Measurements from ENCODE around the gene SPTAN1.
"Not testable (repeated sequence)": the region's sequence is repeated elsewhere in the genome, so short reads cannot be mapped to it uniquely, and the experiment has no call there.

The SPTAN1 gene

GRCh38 chr9:128552153-128552743 is at the start of gene SPTAN1:
SPTAN1 (plus strand) TSS chr9:128552587; CDS start chr9:128566741, 14,154 bp downstream.
- DNase-seq (ENCODE audit: low spot score), result peak; percentile 92

GRCh38 chr9:128503415-128503825 is 49.0 kb upstream of the SPTAN1 start:
- not testable (repeated sequence) for DNase-seq (ENCODE audit: low spot score)

DNA sequence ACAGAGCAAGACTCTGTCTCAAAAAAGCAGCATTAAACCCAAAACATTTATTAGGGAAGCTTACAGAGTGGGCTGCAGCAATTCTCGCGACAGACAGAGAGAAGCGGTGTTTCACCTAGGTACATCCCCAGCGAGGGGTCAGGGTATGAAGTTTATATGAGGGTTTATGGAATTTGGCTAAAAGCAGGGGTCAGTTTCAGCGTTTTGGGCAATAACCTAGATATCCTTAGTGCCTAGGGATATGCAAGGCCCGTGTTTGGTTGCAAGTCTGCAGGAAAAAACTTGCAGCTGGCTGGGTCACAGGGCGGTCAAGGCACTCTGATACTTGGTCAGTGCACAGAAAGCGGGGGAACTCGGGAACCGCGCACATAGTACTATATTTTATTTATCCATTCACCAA is 48.5 kb upstream of the SPTAN1 start:
- DNase-seq (ENCODE audit: low spot score), result no peak

GRCh38 chr9:128504485-128505413 is 47.6 kb upstream of the SPTAN1 start, which contains the start of gene GLE1:
GLE1 (plus strand) TSS chr9:128504719; CDS start chr9:128504806, 87 bp downstream.
- DNase-seq (ENCODE audit: low spot score), result peak; percentile 96

- no peak for DNase-seq (ENCODE audit: low spot score)
These were observed 47.0 kb upstream of the SPTAN1 start for GRCh38 chr9:128505414-128505765.

DNA sequence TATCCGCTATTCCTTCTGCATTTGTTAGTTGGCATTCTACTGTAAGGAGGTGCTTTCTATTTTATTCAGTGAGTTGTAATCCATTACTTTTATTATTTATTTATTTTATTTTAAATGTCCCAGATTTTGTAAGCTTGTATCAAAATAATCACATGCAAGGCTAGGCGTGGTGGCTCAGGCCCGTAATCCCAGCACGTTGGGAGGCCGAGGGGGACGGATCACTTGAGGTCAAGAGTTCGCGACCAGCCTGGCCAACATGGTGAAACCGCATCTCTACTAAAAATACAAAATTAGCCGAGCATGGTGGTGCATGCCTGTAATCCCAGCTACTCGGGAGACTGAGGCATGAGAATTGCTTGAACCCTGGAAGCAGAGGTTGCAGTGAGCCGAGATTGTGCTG is 46.5 kb upstream of the SPTAN1 start:
- not testable (repeated sequence) for DNase-seq (ENCODE audit: low spot score)

DNA sequence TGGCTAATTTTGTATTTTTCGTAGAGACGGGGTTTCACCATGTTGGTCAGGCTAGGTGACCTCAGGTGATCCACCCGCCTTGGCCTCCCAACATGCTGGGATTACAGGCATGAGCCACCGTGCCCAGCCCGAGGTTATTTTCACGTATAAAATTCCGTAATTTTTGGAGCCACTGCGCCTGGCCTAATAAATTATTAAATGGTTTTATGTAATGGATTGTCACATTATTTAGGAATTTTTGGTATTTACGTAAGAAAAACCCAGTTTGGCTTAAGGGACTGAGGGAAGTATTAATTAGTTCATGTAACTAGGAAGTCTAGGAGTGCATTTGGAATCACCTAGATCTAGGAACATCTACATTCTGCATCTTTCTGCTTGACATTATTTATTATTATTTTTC is 39.6 kb upstream of the SPTAN1 start:
- no peak for DNase-seq (ENCODE audit: low spot score)

GRCh38 chr9:128521956-128522355 is 30.4 kb upstream of the SPTAN1 start:
- DNase-seq (ENCODE audit: low spot score), result no peak

GRCh38 chr9:128523199-128523925 is 29.0 kb upstream of the SPTAN1 start:
- peak; percentile 71 for DNase-seq (ENCODE audit: low spot score)

DNA sequence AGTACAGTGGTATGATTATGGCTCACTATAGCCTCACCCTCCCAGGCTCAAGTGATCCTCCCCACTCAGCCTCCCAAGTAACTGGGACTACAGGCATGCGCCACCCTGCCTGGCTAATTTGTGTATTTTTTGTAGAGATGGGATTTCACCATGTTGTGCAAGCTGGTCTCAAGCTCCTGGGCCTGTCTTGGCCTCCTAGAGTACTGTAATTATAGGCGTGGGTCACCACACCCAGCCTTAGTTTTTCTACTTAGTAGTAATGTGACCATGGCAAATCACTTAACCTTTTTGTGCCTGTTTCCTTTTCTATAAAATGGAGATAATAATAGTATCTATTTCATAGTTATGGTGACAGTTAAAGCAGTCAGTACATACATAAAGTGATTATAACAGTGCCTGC is 25.7 kb upstream of the SPTAN1 start:
- DNase-seq (ENCODE audit: low spot score), result no peak

DNA sequence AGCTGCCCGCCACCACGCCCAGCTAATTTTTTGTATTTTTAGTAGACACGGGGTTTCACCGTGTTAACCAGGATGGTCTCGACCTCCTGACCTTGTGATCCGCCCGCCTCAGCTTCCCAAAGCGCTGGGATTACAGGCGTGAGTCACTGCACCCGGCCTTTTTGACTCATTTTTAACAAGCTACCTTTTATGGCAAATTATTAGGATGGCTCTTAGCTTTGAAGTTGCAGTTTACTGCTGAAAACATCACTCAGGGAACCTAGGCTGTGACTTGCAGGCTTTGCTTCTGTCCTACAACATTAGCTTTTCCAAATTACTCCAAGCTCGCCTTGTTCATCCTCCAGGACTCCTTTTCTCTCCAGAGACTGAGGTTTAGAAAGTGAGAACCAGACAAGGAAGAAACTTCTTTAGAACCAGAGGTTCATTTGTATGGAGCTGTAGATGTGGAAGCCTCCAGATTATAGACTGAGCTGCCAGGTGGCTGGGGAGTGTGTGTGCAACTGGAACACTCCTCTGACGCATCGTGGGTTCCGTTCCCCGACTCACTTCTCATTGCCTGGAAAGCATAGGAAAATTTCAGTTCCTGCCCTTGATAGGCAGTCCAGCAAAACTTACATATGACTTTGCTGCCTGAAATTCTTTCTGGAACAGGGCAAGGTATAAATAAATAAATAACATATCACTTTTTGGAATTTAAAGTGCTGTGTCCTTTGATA is 23.8 kb upstream of the SPTAN1 start:
- no peak for DNase-seq (ENCODE audit: low spot score)

DNA sequence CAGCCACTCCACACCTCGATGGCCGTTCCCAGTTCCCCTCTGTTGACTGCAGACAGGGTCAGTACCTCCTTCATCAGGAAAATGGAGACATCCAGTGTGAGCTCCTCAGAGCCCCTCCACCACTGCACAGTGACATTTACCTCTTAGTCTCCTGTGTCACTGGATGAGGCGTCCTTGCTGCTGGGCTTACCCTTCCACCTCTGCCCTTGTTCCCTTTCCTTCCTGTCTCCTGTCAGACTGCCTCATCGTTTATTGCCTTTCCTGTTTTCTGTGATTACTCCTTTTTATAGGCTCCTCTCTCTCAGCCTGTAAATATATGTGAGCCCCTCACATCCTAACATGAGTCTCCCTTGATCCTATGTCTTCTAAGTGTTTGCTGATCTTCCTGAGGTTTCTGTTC is 23.2 kb upstream of the SPTAN1 start:
- no peak for DNase-seq (ENCODE audit: low spot score)

DNA sequence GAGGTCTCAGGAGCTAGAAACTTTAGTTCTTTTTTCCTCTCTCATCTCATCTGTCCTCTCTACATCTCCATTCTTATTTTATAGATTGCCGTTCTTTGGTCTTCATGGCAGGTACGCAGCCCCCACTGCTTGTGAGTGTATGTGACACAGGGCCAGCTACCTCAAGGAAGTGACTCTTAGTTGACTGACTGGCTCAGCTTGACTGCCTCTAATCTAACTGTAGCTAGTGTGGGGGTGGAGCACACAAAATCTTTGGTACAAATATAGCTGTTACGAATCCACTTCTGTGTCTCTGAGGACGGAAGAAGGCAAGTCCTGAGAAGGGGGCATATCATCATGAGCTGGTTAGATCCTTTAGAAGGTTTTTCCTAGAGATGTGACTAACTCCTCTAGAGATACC is 19.8 kb upstream of the SPTAN1 start:
- DNase-seq (ENCODE audit: low spot score), result no peak

- DNase-seq (ENCODE audit: low spot score), result no peak
These were observed 11.6 kb upstream of the SPTAN1 start for GRCh38 chr9:128540634-128541360.

DNA sequence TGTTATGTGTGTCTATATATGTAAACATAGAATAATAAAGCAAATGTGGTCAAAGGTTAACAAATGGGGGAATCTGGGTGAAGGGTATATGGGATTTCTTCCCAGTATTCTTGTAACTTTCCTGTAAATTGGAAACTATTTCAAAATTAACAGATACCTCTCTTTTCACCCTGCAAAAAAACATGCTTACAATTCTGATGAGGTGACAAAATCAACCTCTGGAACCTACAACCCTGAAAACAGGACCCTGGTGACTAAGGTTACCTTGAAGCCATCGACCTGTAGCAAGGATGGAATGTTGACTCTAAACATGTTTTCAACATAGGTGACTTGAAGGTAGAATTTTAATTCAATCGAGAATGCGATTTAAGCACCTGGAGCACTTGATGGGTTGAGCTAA is 5.9 kb upstream of the SPTAN1 start:
- DNase-seq (ENCODE audit: low spot score), result no peak

DNA sequence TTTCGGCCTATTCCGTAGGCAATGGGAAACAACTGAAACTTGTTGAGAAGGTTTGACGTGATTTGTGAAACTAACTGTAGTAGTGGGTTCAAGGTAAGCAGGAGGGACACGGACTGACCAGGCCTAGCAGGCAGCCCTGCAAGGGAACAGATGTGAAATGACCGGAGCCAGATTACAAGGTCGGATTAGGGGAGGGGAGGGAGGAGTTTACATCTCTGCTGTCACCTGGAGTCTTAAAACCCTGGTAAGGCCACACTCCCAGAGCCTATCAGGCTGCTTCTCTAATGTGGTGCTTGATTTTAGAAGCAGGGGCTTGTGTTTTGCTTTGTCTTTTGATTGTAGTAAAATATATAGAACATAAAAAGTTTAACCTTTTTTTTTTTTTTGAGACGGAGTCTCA is 3.5 kb upstream of the SPTAN1 start:
- DNase-seq (ENCODE audit: low spot score), result no peak

DNA sequence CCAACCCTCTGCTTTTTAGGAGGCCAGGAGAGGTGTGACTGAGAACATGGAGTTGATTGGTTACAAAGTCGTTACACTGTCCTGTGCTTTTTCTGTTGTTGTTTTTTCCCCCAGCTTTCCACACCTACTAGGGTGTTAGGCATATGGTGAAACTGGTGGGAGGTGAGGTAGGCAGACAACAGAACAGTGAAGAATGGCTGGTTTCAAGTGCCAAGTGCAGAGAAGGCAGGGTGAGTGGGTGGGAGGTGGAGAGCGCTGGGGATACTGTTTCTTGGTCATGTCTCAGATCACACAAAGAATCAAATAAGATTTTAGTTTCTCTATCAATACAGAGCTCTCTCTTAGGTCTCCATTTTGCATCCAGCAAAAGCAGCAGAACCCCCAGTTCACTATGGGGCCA is 2.2 kb upstream of the SPTAN1 start:
- peak; percentile 43 for DNase-seq (ENCODE audit: low spot score)

DNA sequence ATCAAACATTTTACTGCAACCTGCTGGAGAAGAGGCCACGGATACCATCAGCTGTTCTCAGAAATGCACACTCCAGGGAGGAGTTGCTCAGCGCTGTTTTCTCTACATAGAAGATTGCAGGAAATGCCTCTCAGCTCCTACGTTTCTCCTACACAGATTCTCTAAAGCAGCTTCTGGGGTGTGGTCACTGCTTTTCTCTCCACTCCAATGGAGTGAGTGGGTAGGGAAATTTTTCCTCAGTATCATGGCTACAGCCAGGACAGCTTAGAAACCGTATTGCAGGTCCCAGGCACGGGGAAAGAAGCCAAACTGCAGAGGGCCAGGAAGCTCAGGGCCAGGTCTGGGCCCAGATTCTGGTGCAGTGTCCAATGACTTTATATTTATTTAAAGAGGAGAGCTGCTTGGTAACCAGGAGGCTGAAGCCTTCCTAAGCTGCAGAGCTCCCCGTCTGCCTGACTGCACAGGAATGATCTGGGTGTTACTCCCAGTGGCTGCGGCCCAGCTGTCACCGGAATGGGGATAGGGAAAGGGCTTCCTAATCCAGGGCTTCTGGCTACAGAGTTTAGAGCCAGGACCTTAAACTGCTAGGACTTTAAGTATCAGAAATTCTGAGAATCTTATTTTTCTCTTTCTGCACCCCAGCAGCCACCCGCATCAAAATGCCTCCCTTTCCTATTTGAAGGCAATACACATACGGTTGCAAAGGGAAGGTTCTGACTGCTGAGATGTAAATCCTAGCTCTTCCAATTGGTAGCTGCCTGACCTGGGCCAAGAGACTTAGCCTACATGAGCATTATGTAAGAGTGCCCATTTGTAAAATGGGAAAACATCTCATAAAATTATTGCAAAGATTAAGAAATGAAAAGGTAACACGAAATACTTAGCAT is 1.4 kb upstream of the SPTAN1 start:
- DNase-seq (ENCODE audit: low spot score), result peak; percentile 78

- no peak for DNase-seq (ENCODE audit: low spot score)
These were observed 682 bp upstream of the SPTAN1 start for GRCh38 chr9:128551657-128552152.
